H9 (cell line): ENCODE results near the gene AAMP. TPM values are rescaled to one million over a fixed set of nuclear protein-coding genes. Genes with fewer than 3 reads are reported as not detected.

Experiments
- DNase-seq: peaks from one replicate; pipeline ENCODE4 v3.0.0-alpha.2; 2017
- H2AFZ ChIP-seq: one replicate; pipeline ENCODE4 v1.6.1; 2013; ENCODE audit warnings: mild to moderate bottlenecking, low read length, control low read depth, moderate library complexity
- H2AK5ac ChIP-seq: 2 replicates; pipeline ENCODE4 v1.6.1; 2013; ENCODE audit warnings: low read length, control low read depth, mixed read lengths; ENCODE audit not compliant: insufficient read length
- H2BK120ac ChIP-seq: one replicate; pipeline ENCODE4 v1.6.1; 2013; ENCODE audit warnings: low read depth, mild to moderate bottlenecking, low read length, control low read depth, inconsistent platforms; ENCODE audit not compliant: poor library complexity, severe bottlenecking
- H2BK12ac ChIP-seq: 2 replicates; pipeline ENCODE4 v1.6.1; 2013; ENCODE audit warnings: low read length, control low read depth, mixed read lengths, low read depth; ENCODE audit not compliant: insufficient read length
- H2BK15ac ChIP-seq: 2 replicates; pipeline ENCODE4 v1.6.1; 2013; ENCODE audit warnings: low read depth, low read length, control low read depth
- H2BK20ac ChIP-seq: one replicate; pipeline ENCODE4 v1.6.1; 2013; ENCODE audit warnings: low read depth, mild to moderate bottlenecking, low read length, control low read depth, inconsistent platforms; ENCODE audit not compliant: poor library complexity, severe bottlenecking
- H2BK5ac ChIP-seq: 2 replicates; pipeline ENCODE4 v1.6.1; 2013; ENCODE audit warnings: low read length, control low read depth, mixed read lengths; ENCODE audit not compliant: insufficient read length
- H3K14ac ChIP-seq: 2 replicates; pipeline ENCODE4 v1.6.1; 2013; ENCODE audit warnings: low read length, control low read depth; ENCODE audit not compliant: insufficient read depth
- H3K18ac ChIP-seq: 2 replicates; pipeline ENCODE4 v1.6.1; 2013; ENCODE audit warnings: low read depth, mild to moderate bottlenecking, mixed read lengths, low read length, control low read depth; ENCODE audit not compliant: insufficient read length
- H3K23ac ChIP-seq: 2 replicates; pipeline ENCODE4 v1.6.1; 2013; ENCODE audit warnings: low read length, control low read depth, mixed read lengths, low read depth; ENCODE audit not compliant: insufficient read length
- H3K23me2 ChIP-seq: 2 replicates; pipeline ENCODE4 v1.6.1; 2013; ENCODE audit warnings: low read depth, mild to moderate bottlenecking, mixed read lengths, low read length, control low read depth; ENCODE audit not compliant: insufficient read length, poor library complexity, severe bottlenecking
- H3K27ac ChIP-seq: 2 replicates; pipeline ENCODE4 v1.5.1; 2013; ENCODE audit warnings: low read length, control low read depth, mixed read lengths, low read depth; ENCODE audit not compliant: insufficient read length
- H3K27me3 ChIP-seq: 2 replicates; pipeline ENCODE4 v1.6.1; 2013; ENCODE audit warnings: low read length, control low read depth, inconsistent platforms; ENCODE audit not compliant: insufficient read depth
- H3K4ac ChIP-seq: 2 replicates; pipeline ENCODE4 v1.6.1; 2013; ENCODE audit warnings: low read depth, mild to moderate bottlenecking, control low read depth, inconsistent platforms, low read length, moderate library complexity
- H3K4me1 ChIP-seq: 2 replicates; pipeline ENCODE4 v1.6.1; 2013; ENCODE audit warnings: low read length, control low read depth, inconsistent platforms; ENCODE audit not compliant: insufficient read depth
- H3K4me2 ChIP-seq: 2 replicates; pipeline ENCODE4 v1.6.1; 2013; ENCODE audit warnings: low read length, control low read depth, mixed read lengths; ENCODE audit not compliant: insufficient read length, insufficient read depth
- H3K56ac ChIP-seq: 2 replicates; pipeline ENCODE4 v1.6.1; 2013; ENCODE audit warnings: low read depth, mild to moderate bottlenecking, mixed read lengths, low read length, control low read depth; ENCODE audit not compliant: insufficient read length
- H3K79me1 ChIP-seq: 2 replicates; pipeline ENCODE4 v1.6.1; 2013; ENCODE audit warnings: low read depth, mild to moderate bottlenecking, moderate library complexity, low read length, control low read depth, inconsistent platforms; ENCODE audit not compliant: insufficient read depth, poor library complexity, severe bottlenecking
- H3K79me2 ChIP-seq: 2 replicates; pipeline ENCODE4 v1.6.1; 2013; ENCODE audit warnings: low read length, control low read depth, inconsistent platforms; ENCODE audit not compliant: insufficient read depth
- H3K9ac ChIP-seq: 2 replicates; pipeline ENCODE4 v1.6.1; 2013; ENCODE audit warnings: low read length, control low read depth, mixed read lengths; ENCODE audit not compliant: insufficient read length; ENCODE audit errors: extremely low read depth
- H3K9me3 ChIP-seq: one replicate; pipeline ENCODE4 v1.6.1; 2013; ENCODE audit warnings: low read depth, low read length, inconsistent platforms; ENCODE audit not compliant: control insufficient read depth
- H3T11ph ChIP-seq: one replicate; pipeline ENCODE4 v1.6.1; 2013; ENCODE audit warnings: mild to moderate bottlenecking, low read length, control low read depth, inconsistent platforms
- H4K20me1 ChIP-seq: one replicate; pipeline ENCODE4 v1.6.1; 2013; ENCODE audit not compliant: control insufficient read depth, insufficient read length, insufficient read depth
- H4K5ac ChIP-seq: 2 replicates; pipeline ENCODE4 v1.6.1; 2013; ENCODE audit warnings: low read depth, mild to moderate bottlenecking, mixed read lengths, low read length, control low read depth; ENCODE audit not compliant: insufficient read length
- H4K8ac ChIP-seq: replicated peaks from 2 replicates; pipeline ENCODE4 v1.6.1; 2013; ENCODE audit warnings: low read length, control low read depth, mixed read lengths, low read depth; ENCODE audit not compliant: insufficient read length
- H4K91ac ChIP-seq: 2 replicates; pipeline ENCODE4 v1.6.1; 2013; ENCODE audit warnings: low read depth, mild to moderate bottlenecking, moderate library complexity, mixed read lengths, low read length, control low read depth; ENCODE audit not compliant: insufficient read length
- H3K27ac Mint-ChIP-seq, 3 experiments: 2 replicates in 2 of 3; 3 replicates in 1 of 3; pipeline ENCODE4 v1.8.0; 2020 to 2021; ENCODE audit warnings: mixed read lengths in 3 of 3, mild to moderate bottlenecking in 1 of 3, moderate library complexity in 1 of 3
- H3K27me3 Mint-ChIP-seq: 2 replicates; pipeline ENCODE4 v1.8.0; 2021; ENCODE audit warnings: low read depth, mild to moderate bottlenecking, moderate library complexity, mixed read lengths
- H3K36me3 Mint-ChIP-seq, 3 experiments: 2 replicates in 2 of 3; 3 replicates in 1 of 3; pipeline ENCODE4 v1.8.0; 2020 to 2021; ENCODE audit warnings: low read depth in 3 of 3, mixed read lengths in 3 of 3; ENCODE audit not compliant: insufficient read depth in 1 of 3
- H3K4me1 Mint-ChIP-seq, 2 experiments: 2 replicates each; pipeline ENCODE4 v1.8.0; 2020; ENCODE audit warnings: mixed read lengths in 2 of 2
- H3K4me3 Mint-ChIP-seq, 2 experiments: 2 replicates in 1 of 2; 3 replicates in 1 of 2; pipeline ENCODE4 v1.8.0; 2020 to 2021; ENCODE audit warnings: mild to moderate bottlenecking in 2 of 2, mixed read lengths in 2 of 2, moderate library complexity in 1 of 2
- H3K9me3 Mint-ChIP-seq, 2 experiments: 2 replicates in 1 of 2; 3 replicates in 1 of 2; pipeline ENCODE4 v1.8.0; 2020; ENCODE audit warnings: mild to moderate bottlenecking in 2 of 2, mixed read lengths in 2 of 2, moderate library complexity in 1 of 2
- CTCF ChIP-seq: fragments of 200-600 bp; sonication (generic); conservative IDR thresholded peaks from 3 replicates; pipeline ENCODE4 v1.8.0; 2021; ENCODE audit warnings: antibody characterized with exemption, mild to moderate bottlenecking
- WGBS: extraction: QIAGEN DNeasy Blood & Tissue Kit; methylation state at CpG from one replicate; pipeline ENCODE4 v1.1.7; 2013; ENCODE audit warnings: missing lambda C conversion rate, low lambda C conversion rate, mixed read lengths; ENCODE audit not compliant: insufficient read length; ENCODE audit errors: extremely low coverage; 5-methylcytosine and 5-hydroxymethylcytosine counted together
- total RNA-seq: library from RNA; stranded (reverse); gene quantifications from 2 replicates; pipeline ENCODE4 v1.2.1, GENCODE V29; 2021

Gene AAMP
- total RNA-seq, 1 experiment from 2014 or later, result 103 TPM

DNA sequence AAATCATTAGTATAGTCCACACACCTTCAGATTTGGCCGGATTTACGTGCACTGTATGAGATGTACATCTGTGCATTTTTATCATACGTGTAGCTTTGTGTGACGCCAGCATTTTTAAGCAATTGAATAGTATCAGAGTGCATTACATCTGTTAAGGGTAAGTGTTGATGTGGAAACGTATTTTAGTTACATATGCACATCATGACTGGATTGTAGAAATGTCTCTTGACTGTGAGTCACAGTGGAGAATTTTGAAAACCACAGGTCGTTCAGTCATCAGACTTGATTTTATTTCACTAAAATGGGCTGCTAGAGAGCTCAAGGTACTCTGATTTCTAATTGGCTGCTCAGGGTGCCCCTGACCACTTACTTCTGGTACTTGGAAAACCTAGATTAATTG is 14.5 kb downstream of the AAMP start:
- Histone ChIP-seq H3K79me1 (no peaks in the 10 kb centered on the region), H2BK120ac (no peak overlapping the region), H3K9ac (no peak overlapping the region), H4K8ac (no peak overlapping the region), H2BK20ac (no peak overlapping the region), H3T11ph (no peak overlapping the region), H3K23me2 (no peaks in the 10 kb centered on the region), H3K79me2 (no peaks in the 10 kb centered on the region), H4K5ac (no peak overlapping the region), H3K18ac (no peak overlapping the region), H3K14ac (no peak overlapping the region), H4K91ac (no peak overlapping the region), H4K20me1 (no peaks in the 10 kb centered on the region), H3K23ac (no peak overlapping the region), H3K4me1 (no peaks in the 10 kb centered on the region), H3K27ac (no peak overlapping the region), H3K27me3 (no peaks in the 10 kb centered on the region), H3K4ac (no peak overlapping the region), H2BK15ac (no peak overlapping the region), H2AFZ (no peak overlapping the region), H3K9me3 (no peaks in the 10 kb centered on the region), H2BK5ac (no peak overlapping the region), H3K56ac (no peak overlapping the region), H3K4me2 (no peak overlapping the region), H2BK12ac (no peak overlapping the region), H2AK5ac (no peak overlapping the region)
- H3K4me3 Mint-ChIP-seq, result no peak overlapping the region
- H3K27me3 Mint-ChIP-seq, result no peaks in the 10 kb centered on the region
- WGBS, result no CpG with 5 or more reads among the region's 6 CpGs
- no peak overlapping the region for H3K27ac Mint-ChIP-seq
- peaks cover 13 to 19% of the 10 kb centered on the region in 2 experiments for H3K4me1 Mint-ChIP-seq
- DNase-seq, result no peak
- no peaks in the 10 kb centered on the region for H3K9me3 Mint-ChIP-seq
- no peak for TF ChIP-seq CTCF
- H3K36me3 Mint-ChIP-seq, result peaks cover 24 to 59% (median 51%) of the 10 kb centered on the region in 3 experiments
